ENCODE results near the gene NFKBIB. TPM values are rescaled to one million over a fixed set of nuclear protein-coding genes. Genes with fewer than 3 reads are reported as not detected.

The NFKBIB gene
- total and polyA plus RNA-seq, 2 of the 8 experiments (the other 6 are each of a cell fraction or from before 2014, with no cell fraction given): 37.3 to 44.1 TPM

GRCh38 chr19:38899447-38900201 lies at the start of gene NFKBIB, which contains the start of gene SIRT2 (continued):
- peak; percentile 51; the same call in 1 of the 2 replicates for TF ChIP-seq E2F6 (IDR thresholded peaks at IDR 0.05)
- no peak for TF ChIP-seq SIRT6 (IDR thresholded peaks at IDR 0.05; ENCODE audit: low read length)
- no peak for TF ChIP-seq RXRA (IDR thresholded peaks at IDR 0.05; ENCODE audit: insufficient read depth, low read depth, low read length)
- no peak for TF ChIP-seq JUN (IDR thresholded peaks at IDR 0.05; ENCODE audit: low read depth, low read length)
- no peak for TF ChIP-seq HDAC6 (IDR thresholded peaks at IDR 0.05; ENCODE audit: low read depth, low read length)
- TF ChIP-seq GTF2F1 (IDR thresholded peaks at IDR 0.05; ENCODE audit: borderline replicate concordance, low read depth, low read length): no peak
- TF ChIP-seq JUND (IDR thresholded peaks at IDR 0.05; ENCODE audit: low read length): no peak
- no peak for TF ChIP-seq CHD1 (IDR thresholded peaks at IDR 0.05; ENCODE audit: low read depth, low read length)
- TF ChIP-seq SP2 (IDR thresholded peaks at IDR 0.05; ENCODE audit: low read length): peak; percentile 53; the same call in 1 of the 2 replicates
- TF ChIP-seq SUZ12 (IDR thresholded peaks at IDR 0.05; ENCODE audit: low read length): no peak
- no peak for TF ChIP-seq BRCA1 (IDR thresholded peaks at IDR 0.05; ENCODE audit: low read depth, low read length)
- TF ChIP-seq EZH2 (IDR thresholded peaks at IDR 0.05; ENCODE audit: low read depth, low read length, severe bottlenecking): no peak
- TF ChIP-seq SAP30 (IDR thresholded peaks at IDR 0.05; ENCODE audit: insufficient read depth, insufficient replicate concordance, low read length): peak; percentile 55
- no peak for TF ChIP-seq ZNF274 (IDR thresholded peaks at IDR 0.05; ENCODE audit: borderline replicate concordance, extremely low read depth, low read length)
- no peak for TF ChIP-seq TAF1 (IDR thresholded peaks at IDR 0.05; ENCODE audit: low read depth, low read length)
- TF ChIP-seq TCF12 (IDR thresholded peaks at IDR 0.05; ENCODE audit: low read depth, low read length): no peak
- TF ChIP-seq ATF3 (IDR thresholded peaks at IDR 0.05; ENCODE audit: insufficient read depth, low read depth, low read length): peak; percentile 76
- no peak for TF ChIP-seq RFX5 (IDR thresholded peaks at IDR 0.05; ENCODE audit: borderline replicate concordance, low read depth, low read length)
- TF ChIP-seq NRF1 (IDR thresholded peaks at IDR 0.05; ENCODE audit: low read depth, low read length): no peak
- TF ChIP-seq TBP (IDR thresholded peaks at IDR 0.05; ENCODE audit: low read depth, low read length): no peak
- peak; percentile 43; the same call in 1 of the 2 replicates for TF ChIP-seq SP4 (IDR thresholded peaks at IDR 0.05; ENCODE audit: low read length)
- peak; percentile 77 to 96; a peak in 2 of 4 replicates for TF ChIP-seq SIN3A (conservative IDR thresholded peaks at IDR 0.05 in 1 of 2, IDR thresholded peaks at IDR 0.05 in 1 of 2; ENCODE audit: low read depth in 1 of 2, low read length in 2 of 2)
- TF ChIP-seq HDAC2 (IDR thresholded peaks at IDR 0.05; ENCODE audit: borderline replicate concordance in 1 of 2, low read depth in 2 of 2, low read length in 2 of 2): peak; percentile 42 to 81; a peak in 1 of 4 replicates

Measured in H1 (cell line).